GM23248 (cell line): Measurements from ENCODE around the gene TBCEL.

ENCODE experiments used
- EZH2 ChIP-seq: fragments of 200-600 bp; sonication (generic); IDR thresholded peaks from 2 replicates; pipeline ENCODE4 v1.6.1; 2018; ENCODE audit warnings: antibody characterized with exemption, mild to moderate bottlenecking; ENCODE audit not compliant: insufficient read depth, poor library complexity, severe bottlenecking
- EZH2phosphoT487 ChIP-seq: fragments of 200-600 bp; sonication (generic); IDR thresholded peaks from 2 replicates; pipeline ENCODE4 v1.6.1; 2018; ENCODE audit warnings: antibody characterized with exemption, moderate library complexity, mild to moderate bottlenecking, low read depth; ENCODE audit not compliant: insufficient read depth

- TF ChIP-seq EZH2 (no peak), EZH2phosphoT487 (no peak)
These were observed 98.4 kb downstream of the TBCEL start for GRCh38 chr11:121122328-121122727.
